Caco-2 (cell line): ENCODE results near the gene TAOK2. TPM values are rescaled to one million over a fixed set of nuclear protein-coding genes. Genes with fewer than 3 reads are reported as not detected.

Source experiments
- BruUV-seq: library from RNA; stranded (reverse); fragments of 400-500 nt; replicated peaks from 2 replicates; lab custom pipeline; 2021; lab: Mats Ljungman, UMichigan
- CTCF ChIA-PET: fragments of 300-600 bp; sonication (Branson Sonifier 250); formaldehyde crosslinking; loops from one replicate; lab custom pipeline; 2022; ENCODE audit warnings: antibody characterized with exemption; lab: Charles Lee
- POLR2A ChIA-PET: fragments of 300-600 bp; sonication (Branson Sonifier 250); formaldehyde crosslinking; loops from one replicate; lab custom pipeline; 2022; ENCODE audit warnings: antibody characterized with exemption; lab: Charles Lee
- DNase-seq, 2 experiments: peaks; one replicate each; pipeline versions ENCODE4 v3.0.0 to v3.0.0-alpha.2; 2020 to 2022
- H3K27me3 ChIP-seq: replicated peaks from 2 replicates; pipeline ENCODE4 v1.6.0; 2011; ENCODE audit warnings: low read length; ENCODE audit not compliant: control insufficient read depth, insufficient read depth
- H3K36me3 ChIP-seq: 2 replicates; pipeline ENCODE4 v1.5.1; 2011; ENCODE audit warnings: low read length; ENCODE audit not compliant: control insufficient read depth, insufficient read depth
- H3K4me1 ChIP-seq: fragments of 250-450 bp; sonication (Bioruptor Pico); 2 replicates; pipeline ENCODE4 v1.5.1; 2020; ENCODE audit warnings: mild to moderate bottlenecking
- H3K4me3 ChIP-seq: 2 replicates; pipeline ENCODE4 v1.5.1; 2011; ENCODE audit warnings: low read depth, mild to moderate bottlenecking, control low read depth, low read length
- H3K9me3 ChIP-seq: fragments of 250-450 bp; sonication (Bioruptor Pico); 2 replicates; pipeline ENCODE4 v1.5.1; 2020; ENCODE audit warnings: mild to moderate bottlenecking, moderate library complexity
- H3K27ac Mint-ChIP-seq: one replicate; pipeline ENCODE4 v1.8.0; 2022; ENCODE audit warnings: mixed read lengths; ENCODE audit not compliant: unreplicated experiment
- H3K27me3 Mint-ChIP-seq: one replicate; pipeline ENCODE4 v1.8.0; 2022; ENCODE audit warnings: mixed read lengths; ENCODE audit not compliant: insufficient read depth, unreplicated experiment
- H3K36me3 Mint-ChIP-seq: one replicate; pipeline ENCODE4 v1.8.0; 2022; ENCODE audit warnings: mild to moderate bottlenecking, mixed read lengths; ENCODE audit not compliant: insufficient read depth, unreplicated experiment
- H3K4me1 Mint-ChIP-seq: one replicate; pipeline ENCODE4 v1.8.0; 2022; ENCODE audit warnings: low read depth, mixed read lengths; ENCODE audit not compliant: unreplicated experiment
- H3K4me3 Mint-ChIP-seq: one replicate; pipeline ENCODE4 v1.8.0; 2022; ENCODE audit warnings: mild to moderate bottlenecking, moderate library complexity, mixed read lengths; ENCODE audit not compliant: unreplicated experiment
- H3K9me3 Mint-ChIP-seq: one replicate; pipeline ENCODE4 v1.8.0; 2022; ENCODE audit warnings: mixed read lengths; ENCODE audit not compliant: unreplicated experiment
- CTCF ChIP-seq, 2 experiments: fragments of 200-600 bp in 1 of 2; IDR thresholded peaks; 1 replicate in 1 of 2; 2 replicates in 1 of 2; pipeline versions ENCODE4 v1.5.1 to v1.8.0; 2011 to 2022; ENCODE audit warnings: antibody characterized with exemption in 1 of 2, control low read depth in 1 of 2, inconsistent platforms in 1 of 2, low read depth in 1 of 2, low read length in 1 of 2, mild to moderate bottlenecking in 1 of 2, moderate library complexity in 1 of 2; ENCODE audit not compliant: insufficient read depth in 1 of 2, severe bottlenecking in 1 of 2, unreplicated experiment in 1 of 2
- intact Hi-C: fragments of 100-400 bp; cut with micrococcal nuclease; formaldehyde crosslinking; loops from one replicate; pipeline ENCODE4 v1.10.0; 2022; ENCODE audit not compliant: unreplicated experiment
- total RNA-seq: library from RNA; stranded (reverse); gene quantifications from 2 replicates; pipeline ENCODE4 v1.2.3, GENCODE V29; 2022

TAOK2 gene
- total RNA-seq, 1 experiment from 2014 or later, result 47.1 TPM

DNA sequence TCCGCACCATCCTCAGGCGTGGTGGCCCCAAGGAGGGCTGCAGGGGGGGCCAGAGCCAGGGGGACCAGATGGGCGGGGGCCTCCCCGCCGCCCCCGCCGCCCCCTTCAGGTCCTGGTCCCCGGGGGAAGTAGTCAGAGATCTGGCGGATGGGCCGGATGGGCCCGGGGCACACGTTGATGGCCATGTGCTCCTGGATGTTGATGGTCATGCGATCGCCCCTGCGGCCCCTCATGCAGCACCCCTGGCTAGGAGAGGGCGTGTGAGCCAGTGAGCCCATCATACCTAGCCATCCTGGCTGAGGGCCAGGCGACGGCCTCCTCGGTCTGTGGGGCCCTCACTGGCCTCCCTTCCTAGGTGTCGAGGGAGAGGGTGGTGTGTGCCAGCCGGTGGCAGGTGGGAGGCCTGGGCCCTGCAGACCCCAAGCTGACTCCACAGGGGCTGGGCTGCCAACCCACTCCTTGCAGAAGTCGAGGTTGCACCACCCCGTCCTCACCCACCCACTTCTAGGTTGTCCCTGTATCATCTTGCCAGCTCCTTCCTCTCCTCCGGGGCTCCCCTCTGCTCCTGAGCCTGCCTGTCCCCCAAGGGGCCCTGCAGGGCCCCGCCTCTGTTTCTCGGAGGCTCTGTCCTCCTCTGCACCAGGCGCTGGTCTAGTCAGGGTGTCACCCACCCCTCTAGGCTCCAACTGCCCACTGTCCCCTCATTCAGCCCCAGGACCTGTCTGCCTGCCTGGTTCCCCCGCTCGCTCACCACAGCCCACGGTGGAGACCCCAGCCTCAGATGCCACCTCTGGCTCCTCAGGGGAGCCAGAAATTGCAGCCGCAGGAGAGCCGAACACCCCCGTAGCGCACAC lies 36.5 kb downstream of the TAOK2 start:
- Mint-ChIP-seq H3K27ac (no peak overlapping the region), H3K9me3 (no peaks in the 10 kb centered on the region), H3K36me3 (no peaks in the 10 kb centered on the region), H3K27me3 (no peaks in the 10 kb centered on the region), H3K4me1 (no peaks in the 10 kb centered on the region), H3K4me3 (peak overlapping the region; percentile 68)
- H3K4me3 ChIP-seq, result peak overlapping the region; percentile 83
- no peaks in the 10 kb centered on the region for H3K9me3 ChIP-seq
- no TSS peak for BruUV-seq
- TF ChIP-seq CTCF (IDR thresholded peaks at IDR 0.05; ENCODE audit: insufficient read depth in 1 of 2, low read depth in 1 of 2, low read length in 1 of 2, severe bottlenecking in 1 of 2, unreplicated experiment in 1 of 2), result no peak
- no peak for DNase-seq
- intact Hi-C loops, result no loop called here
- H3K27me3 ChIP-seq, result no peaks in the 10 kb centered on the region
- ChIA-PET CTCF (interaction anchor here (0.6 kb wide), 1 partner anchor 310 kb away, joined by 3 read pairs; no protein-coding TSS in a partner anchor), POLR2A (no interaction called here)
- no peaks in the 10 kb centered on the region for H3K4me1 ChIP-seq
- H3K36me3 ChIP-seq, result no peaks in the 10 kb centered on the region

- no peak within 1 kb of the TSS for H3K27ac Mint-ChIP-seq
- intact Hi-C loops, result no loop called here
- H3K4me3 Mint-ChIP-seq, result peak within 1 kb of the TSS; percentile 68
- no peaks in the 10 kb centered on the region for H3K4me1 Mint-ChIP-seq
- Histone ChIP-seq H3K9me3 (no peaks in the 10 kb centered on the region), H3K27me3 (no peaks in the 10 kb centered on the region), H3K4me1 (no peaks in the 10 kb centered on the region), H3K4me3 (peak within 1 kb of the TSS; percentile 83), H3K36me3 (no peaks in the 10 kb centered on the region)
- no peaks in the 10 kb centered on the region for H3K36me3 Mint-ChIP-seq
- DNase-seq, result peak in 1 of 2 experiments; percentile 32
- no TSS peak for BruUV-seq
- no peaks in the 10 kb centered on the region for H3K9me3 Mint-ChIP-seq
- POLR2A ChIA-PET, result interaction anchor here (0.6 kb wide), 1 partner anchor 14 kb away, joined by 10 read pairs; no protein-coding TSS in a partner anchor
- TF ChIP-seq CTCF (IDR thresholded peaks at IDR 0.05; ENCODE audit: insufficient read depth in 1 of 2, low read depth in 1 of 2, low read length in 1 of 2, severe bottlenecking in 1 of 2, unreplicated experiment in 1 of 2), result no peak
- CTCF ChIA-PET, result interaction anchor here (0.6 to 1.1 kb wide), 2 partner anchors 112 to 311 kb away, joined by 3 to 4 read pairs; partner anchors contain the start of gene SEZ6L2
- no peaks in the 10 kb centered on the region for H3K27me3 Mint-ChIP-seq
Observed at GRCh38 chr16:30010844-30011713, 37.4 kb downstream of the TAOK2 start, which contains the start of gene DOC2A. DOC2A (minus strand) TSS chr16:30011027; CDS start chr16:30010222, 805 bp downstream.
